Hepatocyte (in vitro differentiated cells): ENCODE data around the gene GRM4.

Source experiments
- CTCF ChIP-seq: fragments of 200-600 bp; sonication (generic); IDR thresholded peaks from 2 replicates; pipeline ENCODE4 v1.5.1; 2016; ENCODE audit warnings: antibody characterized with exemption, mild to moderate bottlenecking; ENCODE audit not compliant: poor library complexity
- EZH2 ChIP-seq: fragments of 200-600 bp; sonication (generic); IDR thresholded peaks from 2 replicates; pipeline ENCODE4 v1.6.1; 2016; ENCODE audit warnings: antibody characterized with exemption, mild to moderate bottlenecking, borderline replicate concordance
- EZH2phosphoT487 ChIP-seq: fragments of 200-600 bp; sonication (generic); IDR thresholded peaks from one replicate; pipeline ENCODE4 v1.6.1; 2018; ENCODE audit warnings: antibody characterized with exemption, mild to moderate bottlenecking, low read depth, moderate library complexity; ENCODE audit not compliant: unreplicated experiment, severe bottlenecking

GRCh38 chr6:34039943-34040342, 105.9 kb downstream of the GRM4 start:
- no peak for TF ChIP-seq CTCF
- no peak for TF ChIP-seq EZH2
- TF ChIP-seq EZH2phosphoT487, result no peak
